ENCODE results near the gene MSH3.

MSH3 gene

DNA sequence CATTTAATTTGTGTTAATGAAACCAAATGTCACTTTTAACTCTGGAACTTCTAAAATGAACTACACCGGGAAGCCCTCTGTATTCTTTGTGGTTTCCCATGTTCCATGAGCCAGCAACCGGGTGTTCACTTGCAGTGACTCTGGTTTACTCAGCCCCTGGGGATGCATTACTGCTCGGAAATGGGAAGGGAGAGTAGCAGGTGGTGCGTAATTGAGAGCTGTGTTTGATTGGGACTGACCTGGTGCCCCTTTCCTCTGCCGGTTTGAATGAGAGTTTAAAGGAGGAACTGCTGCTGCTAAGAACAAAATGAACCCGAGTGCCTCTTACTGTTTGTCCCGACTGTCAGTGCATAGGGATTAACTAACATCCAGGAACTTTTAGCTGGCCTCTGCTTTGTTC lies 100.4 kb downstream of the MSH3 start:
- H3K4me2 ChIP-seq (ENCODE audit: low read depth, low read length, poor library complexity, severe bottlenecking): peak overlapping the region; percentile 70
- TF ChIP-seq, protein P1, sequence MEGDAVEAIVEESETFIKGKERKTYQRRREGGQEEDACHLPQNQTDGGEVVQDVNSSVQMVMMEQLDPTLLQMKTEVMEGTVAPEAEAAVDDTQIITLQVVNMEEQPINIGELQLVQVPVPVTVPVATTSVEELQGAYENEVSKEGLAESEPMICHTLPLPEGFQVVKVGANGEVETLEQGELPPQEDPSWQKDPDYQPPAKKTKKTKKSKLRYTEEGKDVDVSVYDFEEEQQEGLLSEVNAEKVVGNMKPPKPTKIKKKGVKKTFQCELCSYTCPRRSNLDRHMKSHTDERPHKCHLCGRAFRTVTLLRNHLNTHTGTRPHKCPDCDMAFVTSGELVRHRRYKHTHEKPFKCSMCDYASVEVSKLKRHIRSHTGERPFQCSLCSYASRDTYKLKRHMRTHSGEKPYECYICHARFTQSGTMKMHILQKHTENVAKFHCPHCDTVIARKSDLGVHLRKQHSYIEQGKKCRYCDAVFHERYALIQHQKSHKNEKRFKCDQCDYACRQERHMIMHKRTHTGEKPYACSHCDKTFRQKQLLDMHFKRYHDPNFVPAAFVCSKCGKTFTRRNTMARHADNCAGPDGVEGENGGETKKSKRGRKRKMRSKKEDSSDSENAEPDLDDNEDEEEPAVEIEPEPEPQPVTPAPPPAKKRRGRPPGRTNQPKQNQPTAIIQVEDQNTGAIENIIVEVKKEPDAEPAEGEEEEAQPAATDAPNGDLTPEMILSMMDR (conservative IDR thresholded peaks at IDR 0.05; ENCODE audit: low read length): no peak
- TF ChIP-seq EZH2phosphoT487 (IDR thresholded peaks at IDR 0.05; ENCODE audit: borderline replicate concordance): no peak
- no peaks in the 10 kb centered on the region for H3K9me2 ChIP-seq (replicated peaks; ENCODE audit: low read depth, low read length)
- peaks cover 23% of the 10 kb centered on the region for H3K4me1 ChIP-seq (ENCODE audit: insufficient read depth, low read length, poor library complexity, severe bottlenecking)
- no peaks in the 10 kb centered on the region for H3K9me3 ChIP-seq (ENCODE audit: insufficient read depth, low read depth, low read length)
- no peaks in the 10 kb centered on the region for H3K79me2 ChIP-seq (ENCODE audit: insufficient read depth, low read length)
- H4K20me1 ChIP-seq (ENCODE audit: insufficient read depth, low read length, poor library complexity, severe bottlenecking): no peaks in the 10 kb centered on the region
- H3K27me3 ChIP-seq (ENCODE audit: insufficient read depth, low read length, poor library complexity, severe bottlenecking): no peaks in the 10 kb centered on the region
- peak overlapping the region; percentile 45 for H3K4me3 ChIP-seq (ENCODE audit: low read length, poor library complexity, severe bottlenecking)
- H2AFZ ChIP-seq (ENCODE audit: low read length): no peak overlapping the region
- H3F3A ChIP-seq (ENCODE audit: low read depth): no peaks in the 10 kb centered on the region
- H3K36me3 ChIP-seq (ENCODE audit: insufficient read depth, low read length): peaks cover 26% of the 10 kb centered on the region; the same call in 1 of the 2 replicates
- H3K9ac ChIP-seq (ENCODE audit: low read depth, low read length, poor library complexity, severe bottlenecking): peak overlapping the region; percentile 45

GRCh38 chr5:80755626-80756025 lies 101.2 kb downstream of the MSH3 start:
- Histone ChIP-seq H3K4me2 (ENCODE audit: low read depth, low read length, poor library complexity, severe bottlenecking) (peak overlapping the region; percentile 70), H3K9me3 (ENCODE audit: insufficient read depth, low read depth, low read length) (no peaks in the 10 kb centered on the region), H3K36me3 (ENCODE audit: insufficient read depth, low read length) (peaks cover 21% of the 10 kb centered on the region; the same call in 1 of the 2 replicates), H3K4me3 (ENCODE audit: low read length, poor library complexity, severe bottlenecking) (peak overlapping the region; percentile 45), H4K20me1 (ENCODE audit: insufficient read depth, low read length, poor library complexity, severe bottlenecking) (no peaks in the 10 kb centered on the region), H2AFZ (ENCODE audit: low read length) (no peak overlapping the region), H3K9me2 (replicated peaks; ENCODE audit: low read depth, low read length) (no peaks in the 10 kb centered on the region), H3K27me3 (ENCODE audit: insufficient read depth, low read length, poor library complexity, severe bottlenecking) (no peaks in the 10 kb centered on the region), H3F3A (ENCODE audit: low read depth) (no peaks in the 10 kb centered on the region), H3K4me1 (ENCODE audit: insufficient read depth, low read length, poor library complexity, severe bottlenecking) (peaks cover 23% of the 10 kb centered on the region), H3K9ac (ENCODE audit: low read depth, low read length, poor library complexity, severe bottlenecking) (peak overlapping the region; percentile 45), H3K79me2 (ENCODE audit: insufficient read depth, low read length) (no peaks in the 10 kb centered on the region)
- TF ChIP-seq EZH2phosphoT487 (IDR thresholded peaks at IDR 0.05; ENCODE audit: borderline replicate concordance): no peak
- TF ChIP-seq, protein P1 (conservative IDR thresholded peaks at IDR 0.05; ENCODE audit: low read length): no peak

GRCh38 chr5:80756292-80756691 lies 101.8 kb downstream of the MSH3 start:
- no peak overlapping the region for H2AFZ ChIP-seq (ENCODE audit: low read length)
- H3K9me2 ChIP-seq (replicated peaks; ENCODE audit: low read depth, low read length): no peaks in the 10 kb centered on the region
- no peaks in the 10 kb centered on the region for H3K27me3 ChIP-seq (ENCODE audit: insufficient read depth, low read length, poor library complexity, severe bottlenecking)
- peak overlapping the region; percentile 45 for H3K9ac ChIP-seq (ENCODE audit: low read depth, low read length, poor library complexity, severe bottlenecking)
- no peak for TF ChIP-seq EZH2phosphoT487 (IDR thresholded peaks at IDR 0.05; ENCODE audit: borderline replicate concordance)
- TF ChIP-seq, protein P1 (conservative IDR thresholded peaks at IDR 0.05; ENCODE audit: low read length): no peak
- no peaks in the 10 kb centered on the region for H3K9me3 ChIP-seq (ENCODE audit: insufficient read depth, low read depth, low read length)
- H3K4me3 ChIP-seq (ENCODE audit: low read length, poor library complexity, severe bottlenecking): peak overlapping the region; percentile 45
- peak overlapping the region; percentile 70 for H3K4me2 ChIP-seq (ENCODE audit: low read depth, low read length, poor library complexity, severe bottlenecking)
- H3F3A ChIP-seq (ENCODE audit: low read depth): no peaks in the 10 kb centered on the region
- H3K79me2 ChIP-seq (ENCODE audit: insufficient read depth, low read length): no peaks in the 10 kb centered on the region
- H3K4me1 ChIP-seq (ENCODE audit: insufficient read depth, low read length, poor library complexity, severe bottlenecking): peaks cover 23% of the 10 kb centered on the region
- H4K20me1 ChIP-seq (ENCODE audit: insufficient read depth, low read length, poor library complexity, severe bottlenecking): no peaks in the 10 kb centered on the region
- H3K36me3 ChIP-seq (ENCODE audit: insufficient read depth, low read length): peaks cover 16% of the 10 kb centered on the region; the same call in 1 of the 2 replicates

Data from Loucy (cell line).